GM21367 (cell line): Measurements from ENCODE around the gene ARHGAP15.

Experiments
- ATAC-seq: cut with Tn5 transposase; IDR thresholded peaks from one replicate; pipeline ENCODE4 v1.9.1; 2021; ENCODE audit not compliant: unreplicated experiment

ARHGAP15 gene

DNA sequence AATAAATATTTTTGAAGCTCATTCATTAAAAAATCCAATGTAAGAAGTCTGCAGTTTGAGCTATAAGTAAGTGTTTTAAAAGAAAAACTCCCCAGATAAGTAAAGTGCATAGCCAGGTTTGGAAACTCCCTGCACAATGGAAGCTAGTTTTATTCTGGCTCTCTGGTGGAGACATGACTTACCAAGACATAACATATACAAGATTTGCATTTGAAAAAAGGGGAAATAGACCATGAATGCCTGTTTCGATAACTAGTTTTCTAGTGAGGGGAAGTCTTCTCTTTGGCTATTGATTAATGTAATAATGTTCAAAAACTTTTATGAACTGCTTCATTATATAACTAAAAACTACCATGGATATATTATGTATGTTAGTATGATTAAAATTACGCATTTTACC, 435.2 kb downstream of the ARHGAP15 start:
- ATAC-seq = peak; percentile 93

- ATAC-seq = no peak
Observed at GRCh38 chr2:143571747-143572146, 442.5 kb downstream of the ARHGAP15 start.

- ATAC-seq = no peak
Observed at GRCh38 chr2:143572421-143572820, 443.2 kb downstream of the ARHGAP15 start.

DNA sequence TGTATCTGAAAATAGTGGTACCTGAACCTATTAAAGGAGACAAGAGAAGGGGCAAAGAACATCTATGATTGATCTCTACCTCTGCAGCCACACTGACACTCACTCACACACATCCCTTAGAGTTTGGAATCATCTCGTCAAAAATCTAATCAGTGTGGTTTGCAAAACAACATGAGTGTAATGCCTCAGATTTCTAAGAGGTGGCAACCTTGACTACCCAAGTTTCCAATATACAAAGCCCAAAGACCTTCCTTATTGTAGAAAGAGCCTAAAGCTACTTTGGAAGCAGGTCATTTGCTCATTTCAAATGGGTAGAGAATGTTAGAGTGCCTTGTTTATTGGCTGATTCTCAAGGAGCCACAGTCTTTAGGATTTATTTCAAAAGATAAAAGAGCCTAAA, 444.9 kb downstream of the ARHGAP15 start:
- ATAC-seq = no peak

- ATAC-seq = no peak
Observed at GRCh38 chr2:143575340-143575739, 446.1 kb downstream of the ARHGAP15 start.

GRCh38 chr2:143577489-143577888, 448.3 kb downstream of the ARHGAP15 start:
- ATAC-seq = no peak

- no peak for ATAC-seq
Observed at GRCh38 chr2:143579456-143579855, 450.2 kb downstream of the ARHGAP15 start.

- no peak for ATAC-seq
Observed at GRCh38 chr2:143581134-143581533, 451.9 kb downstream of the ARHGAP15 start.

- ATAC-seq = no peak
Observed at GRCh38 chr2:143582046-143582747, 453.0 kb downstream of the ARHGAP15 start.

DNA sequence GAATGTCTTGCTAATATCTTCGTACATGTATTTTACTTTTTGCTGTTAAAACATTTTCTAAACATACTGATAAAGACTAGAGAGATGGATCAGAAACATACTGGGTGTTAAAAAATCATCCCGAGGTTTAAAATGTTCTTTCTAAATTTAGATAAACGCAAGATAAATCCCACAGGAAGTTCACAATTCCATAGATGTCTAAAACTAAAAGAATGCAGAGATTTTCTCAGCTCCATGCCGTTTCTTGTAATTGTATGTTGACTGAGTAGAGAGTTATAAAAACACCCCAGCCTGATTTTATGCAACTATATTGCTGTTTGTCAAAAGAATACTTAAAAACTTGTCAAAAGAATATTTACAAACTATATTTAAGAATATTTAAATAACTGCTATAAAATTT, 455.7 kb downstream of the ARHGAP15 start:
- no peak for ATAC-seq

DNA sequence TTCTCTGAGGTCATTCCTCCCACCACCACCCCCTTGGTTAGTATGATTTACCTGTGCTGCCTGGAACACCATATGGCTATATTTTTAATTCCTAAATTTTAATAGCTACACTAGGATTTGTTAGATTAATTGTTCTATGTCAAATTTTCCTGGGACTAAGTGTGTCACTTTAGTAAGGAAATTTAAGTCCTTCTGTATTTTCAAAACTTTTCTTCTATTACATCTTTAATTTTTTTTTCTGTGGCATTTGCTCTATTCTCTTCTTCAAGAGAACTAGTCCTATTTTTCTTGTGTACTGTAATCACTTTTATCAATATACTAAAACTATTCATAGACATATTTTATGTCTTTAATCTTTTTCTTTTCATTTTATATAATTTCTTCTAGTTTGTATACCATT, 456.9 kb downstream of the ARHGAP15 start:
- ATAC-seq = no peak

GRCh38 chr2:143588746-143589145, 459.5 kb downstream of the ARHGAP15 start:
- no peak for ATAC-seq

- ATAC-seq = no peak
Observed at GRCh38 chr2:143594161-143594560, 464.9 kb downstream of the ARHGAP15 start.

DNA sequence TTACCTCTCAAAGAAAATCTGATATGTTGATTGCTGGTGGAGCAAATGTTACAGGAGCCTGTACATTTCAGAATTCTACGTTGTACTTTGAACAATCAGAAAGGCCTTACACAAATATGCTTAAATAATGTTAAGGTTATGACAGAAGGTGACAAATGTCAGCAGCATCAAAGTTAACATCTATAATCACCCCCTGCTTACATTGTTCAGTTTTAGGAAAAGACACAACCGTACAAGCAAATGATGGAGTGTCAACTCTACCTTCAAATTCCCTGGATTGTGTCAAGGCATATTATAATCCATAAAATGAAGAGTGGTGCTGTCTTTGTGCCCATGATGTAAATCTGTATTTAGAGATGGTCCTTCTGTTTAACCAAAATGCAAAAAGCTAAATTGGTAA, 465.5 kb downstream of the ARHGAP15 start:
- ATAC-seq = no peak

GRCh38 chr2:143600116-143600515, 470.9 kb downstream of the ARHGAP15 start:
- no peak for ATAC-seq

DNA sequence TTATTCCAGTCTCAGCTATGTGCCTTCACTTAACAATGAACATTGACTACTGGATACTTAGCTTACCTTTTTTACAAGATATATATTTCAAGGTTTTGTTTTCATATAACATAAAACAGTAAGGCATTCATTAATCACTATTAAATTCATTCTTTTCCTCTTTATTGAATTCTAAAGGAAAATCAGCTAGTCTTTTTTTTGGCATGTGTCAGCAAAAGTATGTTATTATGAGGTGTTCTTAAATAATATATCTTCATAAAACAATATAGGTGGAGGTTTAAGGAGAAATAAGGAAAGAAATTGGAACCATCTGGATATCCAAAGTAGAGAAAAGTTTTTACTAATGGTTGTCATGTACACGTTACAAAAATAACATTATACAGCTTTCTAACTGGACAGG, 472.6 kb downstream of the ARHGAP15 start:
- no peak for ATAC-seq

GRCh38 chr2:143603035-143603655, 473.9 kb downstream of the ARHGAP15 start:
- no peak for ATAC-seq

- ATAC-seq = no peak
Observed at GRCh38 chr2:143603846-143604565, 474.8 kb downstream of the ARHGAP15 start.

DNA sequence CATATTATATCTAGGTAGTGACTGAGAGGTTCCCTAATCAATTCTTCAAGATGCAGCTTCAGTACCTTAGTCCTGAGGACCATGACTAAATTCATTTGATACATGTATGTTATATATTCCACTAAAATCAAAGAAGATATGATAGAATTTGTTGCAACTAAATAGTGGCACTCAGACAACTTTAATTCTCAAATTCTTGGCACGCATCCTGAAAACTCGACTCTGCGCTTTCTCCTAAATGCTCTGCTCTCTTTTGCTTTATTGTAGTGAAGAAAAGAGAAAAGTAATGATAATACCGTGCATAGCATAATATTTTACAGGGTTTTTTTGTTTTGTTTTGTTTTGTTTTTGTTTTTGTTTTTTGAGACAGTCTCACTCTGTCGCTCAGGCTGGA, 475.3 kb downstream of the ARHGAP15 start:
- no peak for ATAC-seq

- no peak for ATAC-seq
Observed at GRCh38 chr2:143607231-143608062, 478.2 kb downstream of the ARHGAP15 start.

DNA sequence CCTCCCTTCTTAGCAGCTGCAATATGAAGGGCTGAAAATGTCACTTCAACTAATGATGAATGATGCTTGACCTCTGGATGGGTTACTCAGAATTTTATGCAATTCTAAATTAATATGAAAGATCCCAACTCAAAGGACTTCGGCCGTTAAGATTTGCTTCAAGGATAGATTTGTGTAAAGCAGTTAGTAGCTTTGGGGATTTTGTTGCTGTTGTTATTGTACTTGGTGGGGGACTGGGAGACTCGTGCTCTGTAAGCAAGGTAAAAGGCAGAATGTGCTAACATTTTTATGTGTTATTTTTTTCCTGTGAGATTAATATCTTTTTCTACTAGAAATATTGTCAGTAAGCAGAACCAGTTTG, 478.8 kb downstream of the ARHGAP15 start:
- no peak for ATAC-seq
